ENCODE measurements around the gene GEMIN2.
"Not testable (repeated sequence)": the region's sequence is repeated elsewhere in the genome, so short reads cannot be mapped to it uniquely, and the experiment has no call there.

GEMIN2 gene

GRCh38 chr14:39122330-39123138 lies 8.4 kb downstream of the GEMIN2 start:
- TF ChIP-seq POLR2AphosphoS5 (IDR thresholded peaks at IDR 0.05; ENCODE audit: low read depth, low read length) = no peak
- no peak for TF ChIP-seq POLR2A (IDR thresholded peaks at IDR 0.05; ENCODE audit: low read depth, low read length)
- no peak for TF ChIP-seq TAF1 (IDR thresholded peaks at IDR 0.05; ENCODE audit: borderline replicate concordance, low read depth, low read length)
- no peak for DNase-seq (ENCODE audit: insufficient read length)
- FAIRE-seq = no peak

- not testable (repeated sequence) for FAIRE-seq; DNase-seq (ENCODE audit: insufficient read length)
Observed at GRCh38 chr14:39137835-39138234, 23.7 kb downstream of the GEMIN2 start.

GRCh38 chr14:39138440-39138839 lies 24.3 kb downstream of the GEMIN2 start:
- no peak for TF ChIP-seq TAF1 (IDR thresholded peaks at IDR 0.05; ENCODE audit: borderline replicate concordance, low read depth, low read length)
- no peak for TF ChIP-seq POLR2AphosphoS5 (IDR thresholded peaks at IDR 0.05; ENCODE audit: low read depth, low read length)
- TF ChIP-seq POLR2A (IDR thresholded peaks at IDR 0.05; ENCODE audit: low read depth, low read length) = no peak
- no peak for DNase-seq (ENCODE audit: insufficient read length)
- no peak for FAIRE-seq

GRCh38 chr14:39140170-39140569 lies 26.0 kb downstream of the GEMIN2 start:
- DNase-seq (ENCODE audit: insufficient read length) = no peak
- no peak for FAIRE-seq
- TF ChIP-seq POLR2AphosphoS5 (IDR thresholded peaks at IDR 0.05; ENCODE audit: low read depth, low read length) (no peak), TAF1 (IDR thresholded peaks at IDR 0.05; ENCODE audit: borderline replicate concordance, low read depth, low read length) (no peak), POLR2A (IDR thresholded peaks at IDR 0.05; ENCODE audit: low read depth, low read length) (no peak)

GRCh38 chr14:39141623-39142022 lies 27.5 kb downstream of the GEMIN2 start:
- not testable (repeated sequence) for FAIRE-seq; DNase-seq (ENCODE audit: insufficient read length)

- FAIRE-seq; DNase-seq (ENCODE audit: insufficient read length): not testable (repeated sequence)
Observed at GRCh38 chr14:39143226-39143625, 29.1 kb downstream of the GEMIN2 start.

DNA sequence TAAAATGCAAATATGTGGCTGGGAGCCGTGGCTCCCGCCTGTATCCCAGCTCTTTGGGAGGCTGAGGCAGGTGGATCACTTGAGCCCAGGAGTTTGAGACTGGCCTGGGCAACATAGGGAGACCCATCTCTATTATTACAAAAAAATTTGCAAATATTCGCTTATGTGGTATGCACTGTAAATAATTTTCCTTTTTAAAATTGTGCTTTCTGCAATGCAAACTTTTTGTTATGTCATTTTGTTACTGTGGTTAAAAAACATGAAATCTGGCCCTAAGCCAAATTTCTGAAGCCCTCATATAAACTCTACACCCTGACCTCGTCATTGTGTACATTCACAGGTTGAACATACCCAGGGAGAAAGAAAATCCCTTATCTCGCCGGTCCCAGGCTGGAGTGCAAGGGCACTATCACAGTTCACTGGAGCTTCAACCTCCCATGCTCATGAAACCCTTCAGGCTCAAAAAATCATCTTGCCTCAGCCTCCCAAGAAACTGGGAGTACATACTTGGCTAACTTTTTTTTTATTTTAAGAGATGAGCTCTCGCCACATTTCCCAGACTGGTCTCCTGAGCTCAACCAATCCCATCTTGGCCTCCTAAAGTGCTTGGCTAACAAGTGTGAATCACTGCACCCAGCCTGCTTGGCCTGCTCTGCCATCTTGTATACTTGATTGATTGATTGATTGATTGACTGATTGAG lies 31.3 kb downstream of the GEMIN2 start:
- TF ChIP-seq POLR2AphosphoS5 (IDR thresholded peaks at IDR 0.05; ENCODE audit: low read depth, low read length) (no peak), TAF1 (IDR thresholded peaks at IDR 0.05; ENCODE audit: borderline replicate concordance, low read depth, low read length) (no peak), POLR2A (IDR thresholded peaks at IDR 0.05; ENCODE audit: low read depth, low read length) (no peak)
- FAIRE-seq (no peak), DNase-seq (ENCODE audit: insufficient read length) (no peak)

DNA sequence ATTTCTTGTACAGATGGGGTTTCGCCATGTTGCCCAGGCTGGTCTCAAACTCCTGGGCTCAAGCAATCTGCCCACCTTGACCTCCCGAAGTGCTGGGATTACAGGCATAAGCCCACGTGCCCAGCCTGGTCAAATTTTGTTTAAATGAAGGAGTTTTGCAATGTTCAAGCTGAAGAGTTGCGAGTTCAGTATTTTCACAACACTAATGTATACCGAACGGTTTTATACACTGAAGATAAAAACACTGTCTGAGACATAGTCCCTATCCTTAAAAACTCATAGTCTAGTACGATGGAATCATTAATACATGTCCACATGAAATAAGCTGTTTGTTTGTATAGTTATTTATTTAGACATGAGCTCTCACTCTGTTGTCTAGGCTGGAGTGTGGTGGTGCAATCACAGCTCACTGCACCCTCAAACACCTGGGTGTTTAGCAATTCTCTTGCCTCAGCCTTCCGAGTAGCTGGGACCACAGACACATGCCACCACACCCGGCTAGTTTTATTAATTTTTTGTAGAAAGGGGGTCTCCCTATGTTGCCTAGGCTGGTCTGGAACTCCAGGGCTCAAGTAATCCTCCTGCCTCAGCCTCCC lies 40.6 kb downstream of the GEMIN2 start:
- FAIRE-seq = no peak
- TF ChIP-seq POLR2AphosphoS5 (IDR thresholded peaks at IDR 0.05; ENCODE audit: low read depth, low read length) (no peak), TAF1 (IDR thresholded peaks at IDR 0.05; ENCODE audit: borderline replicate concordance, low read depth, low read length) (no peak), POLR2A (IDR thresholded peaks at IDR 0.05; ENCODE audit: low read depth, low read length) (no peak)
- no peak for DNase-seq (ENCODE audit: insufficient read length)

DNA sequence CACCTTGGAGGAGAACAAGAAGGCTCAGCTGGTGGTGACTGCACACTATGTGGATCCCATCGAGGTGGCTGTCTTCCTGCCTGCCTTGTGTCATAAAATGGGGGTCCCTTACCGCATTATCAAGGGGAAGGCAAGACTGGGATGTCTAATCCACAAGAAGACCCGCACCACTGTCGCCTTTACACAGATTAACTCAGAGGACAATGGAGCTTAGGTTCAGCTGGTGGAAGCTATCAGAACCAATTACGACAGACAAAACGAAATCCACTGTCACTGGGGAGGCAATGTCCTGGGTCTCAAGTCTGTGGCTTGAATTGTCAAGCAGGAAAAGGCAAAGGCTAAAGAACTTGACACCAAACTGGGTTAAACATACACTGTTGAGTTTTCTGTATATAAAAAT lies 43.4 kb downstream of the GEMIN2 start:
- FAIRE-seq (no peak), DNase-seq (ENCODE audit: insufficient read length) (no peak)
- no peak for TF ChIP-seq TAF1 (IDR thresholded peaks at IDR 0.05; ENCODE audit: borderline replicate concordance, low read depth, low read length)
- no peak for TF ChIP-seq POLR2A (IDR thresholded peaks at IDR 0.05; ENCODE audit: low read depth, low read length)
- no peak for TF ChIP-seq POLR2AphosphoS5 (IDR thresholded peaks at IDR 0.05; ENCODE audit: low read depth, low read length)

- DNase-seq (ENCODE audit: insufficient read length) (no peak), FAIRE-seq (no peak)
- TF ChIP-seq TAF1 (IDR thresholded peaks at IDR 0.05; ENCODE audit: borderline replicate concordance, low read depth, low read length) = no peak
- TF ChIP-seq POLR2A (IDR thresholded peaks at IDR 0.05; ENCODE audit: low read depth, low read length) = no peak
- TF ChIP-seq POLR2AphosphoS5 (IDR thresholded peaks at IDR 0.05; ENCODE audit: low read depth, low read length) = no peak
Observed at GRCh38 chr14:39158222-39158858, 44.2 kb downstream of the GEMIN2 start.

GRCh38 chr14:39160494-39160893 lies 46.4 kb downstream of the GEMIN2 start:
- TF ChIP-seq POLR2AphosphoS5 (IDR thresholded peaks at IDR 0.05; ENCODE audit: low read depth, low read length) (no peak), POLR2A (IDR thresholded peaks at IDR 0.05; ENCODE audit: low read depth, low read length) (no peak), TAF1 (IDR thresholded peaks at IDR 0.05; ENCODE audit: borderline replicate concordance, low read depth, low read length) (no peak)
- no peak for FAIRE-seq
- no peak for DNase-seq (ENCODE audit: insufficient read length)

DNA sequence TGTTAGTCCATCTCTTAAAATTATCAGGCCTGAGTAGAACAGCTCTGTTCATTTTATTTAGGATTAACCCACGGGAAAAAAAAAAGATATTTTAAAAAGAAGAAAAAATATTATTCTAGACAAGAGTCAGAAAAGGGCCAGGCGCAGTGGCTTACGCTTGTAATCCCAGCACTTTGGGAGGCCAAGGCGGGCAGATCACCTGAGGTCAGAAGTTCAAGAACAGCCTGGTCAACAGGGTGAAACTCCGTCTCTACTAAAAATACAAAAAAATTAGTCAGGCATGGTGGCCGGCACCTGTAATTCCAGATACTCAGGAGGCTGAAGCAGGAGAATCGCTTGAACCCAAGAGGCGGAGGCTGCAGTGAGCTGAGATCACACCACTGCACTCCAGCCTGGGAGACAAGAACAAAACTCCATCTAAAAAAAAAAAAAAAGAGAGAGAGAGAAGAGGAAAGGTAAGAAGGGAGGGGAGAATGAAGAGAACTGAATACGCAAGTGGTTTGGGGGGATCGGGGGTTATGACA lies 53.7 kb downstream of the GEMIN2 start:
- not testable (repeated sequence) for DNase-seq (ENCODE audit: insufficient read length); FAIRE-seq
